Mammary epithelial cell (primary cell): ENCODE results near the gene LRRC63.

Experiments used
- CTCF ChIP-seq, 2 donors: IDR thresholded peaks in 1 of 2; conservative IDR thresholded peaks in 1 of 2; 2 replicates each; pipeline ENCODE4 v1.5.1; 2011 to 2012; ENCODE audit warnings: inconsistent platforms in 2 of 2, low read length in 2 of 2, mild to moderate bottlenecking in 2 of 2, control low read depth in 1 of 2, low read depth in 1 of 2; ENCODE audit not compliant: insufficient read depth in 1 of 2; ENCODE audit errors: extremely low read depth in 1 of 2
- EZH2 ChIP-seq: IDR thresholded peaks from 2 replicates; pipeline ENCODE4 v1.6.1; 2012; ENCODE audit warnings: low read length, inconsistent platforms, borderline replicate concordance

- TF ChIP-seq CTCF (conservative IDR thresholded peaks at IDR 0.05 in 1 of 2, IDR thresholded peaks at IDR 0.05 in 1 of 2; ENCODE audit: extremely low read depth in 1 of 2, insufficient read depth in 1 of 2, low read depth in 1 of 2, low read length in 2 of 2) (no peak), EZH2 (no peak)
These were observed 77.7 kb downstream of the LRRC63 start for GRCh38 chr13:46289260-46289955.
